TTC549 (cell line): ENCODE measurements around the gene TTC13.

Experiments
- FAIRE-seq: peaks from 2 replicates; lab custom pipeline; 2012; peaks lifted over from hg19 to GRCh38; lab: Jason Lieb, UNC

TTC13 gene

GRCh38 chr1:230868736-230869385 lies 109.8 kb downstream of the TTC13 start:
- FAIRE-seq, result no peak

- no peak for FAIRE-seq
Measured at GRCh38 chr1:230867903-230868735, 110.5 kb downstream of the TTC13 start, which contains the start of gene C1orf198. Gene C1orf198 (minus strand): TSS chr1:230868521. CDS start chr1:230868512, 9 bp downstream.

- FAIRE-seq, result no peak
Measured at GRCh38 chr1:230867101-230867902, 111.4 kb downstream of the TTC13 start.

GRCh38 chr1:230866171-230867070 lies 112.2 kb downstream of the TTC13 start:
- no peak for FAIRE-seq

GRCh38 chr1:230865062-230865817 lies 113.4 kb downstream of the TTC13 start:
- FAIRE-seq, result no peak

GRCh38 chr1:230864441-230864840 lies 114.2 kb downstream of the TTC13 start:
- FAIRE-seq, result no peak

- no peak for FAIRE-seq
Measured at GRCh38 chr1:230863449-230863848, 115.2 kb downstream of the TTC13 start.

GRCh38 chr1:230861970-230862595 lies 116.6 kb downstream of the TTC13 start:
- no peak for FAIRE-seq

- FAIRE-seq, result no peak
Measured at GRCh38 chr1:230861489-230861888, 117.2 kb downstream of the TTC13 start.

- FAIRE-seq, result no peak
Measured at GRCh38 chr1:230860617-230861384, 117.9 kb downstream of the TTC13 start.

- FAIRE-seq, result no peak
Measured at GRCh38 chr1:230858918-230859729, 119.5 kb downstream of the TTC13 start.

GRCh38 chr1:230858236-230858820 lies 120.3 kb downstream of the TTC13 start:
- no peak for FAIRE-seq

- FAIRE-seq, result no peak
Measured at GRCh38 chr1:230857822-230858221, 120.8 kb downstream of the TTC13 start.

GRCh38 chr1:230857077-230857476 lies 121.6 kb downstream of the TTC13 start:
- no peak for FAIRE-seq
